Measurements from ENCODE around the gene DHFR2.
"Not testable (repeated sequence)": the region's sequence is repeated elsewhere in the genome, so short reads cannot be mapped to it uniquely, and the experiment has no call there.

DHFR2 gene

DNA sequence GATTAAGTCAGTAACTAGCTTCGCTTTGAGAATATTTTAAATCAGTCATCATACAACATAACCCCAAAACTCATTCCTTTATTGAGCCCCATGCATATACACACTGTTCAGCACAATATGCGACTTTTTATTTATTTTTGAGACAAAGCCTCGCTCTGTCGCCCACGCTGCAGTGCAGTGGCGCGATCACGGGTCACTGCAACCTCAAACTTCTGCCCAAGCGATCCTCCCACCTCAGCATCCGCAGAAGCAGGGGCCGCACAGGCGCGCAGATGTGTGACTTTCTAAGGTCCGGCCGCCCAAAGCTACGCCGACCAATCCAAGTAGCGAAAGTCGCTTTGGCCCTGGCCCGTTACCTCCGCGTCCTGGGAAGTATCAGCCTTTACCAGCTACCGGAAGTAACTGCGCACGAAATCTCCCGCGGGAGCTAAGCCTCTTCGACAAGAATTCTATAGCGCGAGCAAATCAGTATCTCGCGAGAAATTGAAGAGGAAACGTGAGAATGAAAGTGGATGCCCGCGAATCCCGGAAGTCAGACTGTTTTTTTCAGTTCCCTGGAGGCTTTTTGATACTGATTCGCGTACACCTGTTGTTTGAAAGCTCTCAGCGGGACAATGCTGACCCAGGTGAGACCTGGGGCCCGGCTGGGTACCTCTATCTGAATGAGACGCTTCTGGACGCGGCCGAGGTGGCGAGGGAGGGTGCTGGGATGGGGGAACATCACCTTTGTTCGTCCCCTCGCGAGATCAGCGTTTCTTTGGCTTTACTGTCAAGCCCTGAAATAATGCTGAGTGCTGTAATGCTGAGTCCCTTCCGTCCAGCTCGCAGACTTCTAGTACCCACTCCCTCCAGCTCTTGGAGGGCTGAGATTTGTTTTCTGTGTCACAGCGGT is at the start of gene DHFR2, which contains the start of gene NSUN3:
Gene DHFR2 (minus strand): TSS at position 404 of the 892 bp plus-strand sequence. CDS start 1,405 bp downstream, outside the sequence.
Gene NSUN3 (plus strand): TSS at position 549 of the 892 bp plus-strand sequence. CDS start 66 bp downstream, at position 615.
- peak; percentile 98 for DNase-seq (ENCODE audit: low read depth)

DNA sequence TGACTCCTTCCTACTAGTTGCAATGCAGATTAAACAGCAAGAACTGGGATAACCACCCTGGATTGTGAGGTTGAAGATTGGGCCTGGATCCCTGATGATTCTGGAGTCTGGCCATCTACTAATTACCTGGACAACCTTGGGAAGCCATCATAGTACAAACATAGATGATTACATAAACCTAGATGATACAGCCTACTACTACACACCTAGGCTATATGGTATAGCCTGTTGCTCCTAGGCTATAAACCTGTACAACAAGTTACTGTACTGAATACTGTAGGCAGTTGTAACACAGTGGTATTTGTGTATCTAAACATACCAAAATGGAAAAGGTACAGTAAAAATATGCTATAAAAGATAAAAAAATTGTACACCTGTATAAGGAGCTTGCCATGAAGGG is 48.1 kb upstream of the DHFR2 start:
- DNase-seq (ENCODE audit: low read depth) = no peak

DNA sequence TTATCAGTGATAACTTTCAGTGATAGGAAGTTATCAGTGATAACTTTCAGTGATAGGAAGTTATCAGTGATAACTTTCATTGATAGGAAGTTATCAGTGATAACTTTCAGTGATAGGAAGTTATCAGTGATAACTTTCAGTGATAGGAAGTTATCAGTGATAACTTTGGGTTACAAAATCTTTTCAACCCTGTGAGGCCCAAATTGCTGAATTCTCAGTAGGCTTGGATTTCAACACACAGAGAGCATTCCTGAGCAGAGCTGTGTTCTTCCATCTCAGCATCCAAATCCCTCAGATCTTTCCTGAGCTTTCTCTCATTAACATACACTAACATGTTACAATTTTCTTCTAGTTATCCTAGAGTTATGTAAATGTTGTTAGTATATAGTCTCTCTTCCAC is 47.5 kb upstream of the DHFR2 start:
- DNase-seq (ENCODE audit: low read depth) = not testable (repeated sequence)

DNA sequence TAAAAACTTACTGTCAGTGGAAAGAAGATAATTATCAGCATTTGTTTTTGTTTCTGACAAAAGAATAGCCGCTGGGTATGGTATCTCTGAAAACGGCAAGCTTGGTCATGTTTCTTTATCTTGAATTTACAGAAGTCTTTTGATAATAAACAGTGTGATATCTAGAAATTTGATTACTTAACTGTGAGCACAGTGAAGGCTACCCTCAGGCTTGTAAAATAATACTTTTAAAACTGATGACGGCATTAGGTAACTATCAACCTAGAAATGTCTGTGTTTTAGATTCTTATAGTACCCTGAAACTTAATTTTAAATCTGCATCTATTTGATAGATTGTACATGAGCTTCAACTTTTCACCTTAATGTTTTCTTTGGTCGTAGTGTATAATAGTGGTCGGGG is 43.6 kb upstream of the DHFR2 start:
- DNase-seq (ENCODE audit: low read depth) = no peak

GRCh38 chr3:94101860-94102259 is 39.1 kb upstream of the DHFR2 start:
- DNase-seq (ENCODE audit: low read depth) = peak; percentile 27

GRCh38 chr3:94099311-94099710 is 36.6 kb upstream of the DHFR2 start:
- DNase-seq (ENCODE audit: low read depth) = no peak

- DNase-seq (ENCODE audit: low read depth) = no peak
Observed at GRCh38 chr3:94098452-94098851, 35.7 kb upstream of the DHFR2 start.

DNA sequence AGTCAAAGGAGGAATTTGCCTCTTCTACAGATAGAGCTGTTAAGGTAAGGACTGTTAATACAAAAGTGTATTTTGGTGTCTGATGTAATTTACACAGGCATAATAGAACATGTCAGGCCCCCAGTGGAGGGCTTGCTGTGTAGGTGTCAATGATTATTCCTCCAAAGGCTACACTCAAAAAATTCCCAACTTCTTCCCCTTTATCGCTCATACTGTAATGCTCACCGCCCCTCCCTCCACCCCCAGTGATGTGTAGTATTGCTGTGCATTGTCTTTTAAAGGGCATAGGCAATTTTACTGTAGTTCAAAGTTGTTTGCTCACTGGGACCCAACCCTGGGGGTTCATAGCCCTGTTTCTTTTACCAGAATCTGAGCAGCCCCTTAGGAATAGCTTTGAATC is 32.4 kb upstream of the DHFR2 start:
- DNase-seq (ENCODE audit: low read depth) = no peak

- no peak for DNase-seq (ENCODE audit: low read depth)
Observed at GRCh38 chr3:94093151-94093550, 30.4 kb upstream of the DHFR2 start.

DNA sequence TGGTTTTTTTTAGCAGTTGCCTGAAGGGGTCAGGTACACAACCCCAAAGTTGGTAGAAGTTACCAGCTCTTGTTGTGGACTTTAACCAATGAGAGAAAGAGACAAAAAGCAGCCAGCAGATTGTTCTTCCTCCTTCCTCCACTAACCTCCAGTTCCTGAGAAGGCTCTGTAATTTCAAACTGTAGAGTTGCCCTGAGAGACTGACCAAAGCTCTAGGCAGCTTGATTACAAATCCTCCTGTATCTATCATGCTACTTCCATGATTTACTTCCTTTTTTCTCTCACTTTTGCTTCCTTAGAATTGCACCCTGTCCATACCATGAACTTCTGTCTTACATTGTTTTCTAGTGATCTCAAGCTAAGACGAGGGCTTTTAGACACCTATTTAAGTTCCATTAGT is 29.4 kb upstream of the DHFR2 start:
- DNase-seq (ENCODE audit: low read depth) = no peak

DNA sequence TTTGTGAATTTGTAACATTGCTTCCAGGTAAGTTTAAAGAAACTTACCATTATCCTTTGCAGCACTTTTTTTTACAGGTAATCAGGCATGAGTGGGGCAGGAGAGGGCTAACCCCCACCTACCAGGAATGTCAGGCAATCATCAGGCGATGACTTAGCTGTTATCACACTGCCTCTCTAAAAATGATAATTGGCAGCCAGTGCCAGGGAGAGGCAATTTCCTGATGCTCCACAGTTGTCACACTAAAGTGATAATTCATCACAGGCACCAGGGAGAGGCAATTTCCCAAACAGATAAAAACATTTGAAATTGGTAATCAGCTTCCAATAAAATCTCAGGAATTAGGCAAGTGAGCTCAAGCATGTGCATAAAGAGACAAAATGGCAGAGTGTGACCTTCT is 26.4 kb upstream of the DHFR2 start:
- DNase-seq (ENCODE audit: low read depth) = no peak

- no peak for DNase-seq (ENCODE audit: low read depth)
Observed at GRCh38 chr3:94083261-94083660, 20.5 kb upstream of the DHFR2 start.

GRCh38 chr3:94082391-94082937 is 19.7 kb upstream of the DHFR2 start:
- no peak for DNase-seq (ENCODE audit: low read depth)

- no peak for DNase-seq (ENCODE audit: low read depth)
Observed at GRCh38 chr3:94081884-94082283, 19.2 kb upstream of the DHFR2 start.

DNA sequence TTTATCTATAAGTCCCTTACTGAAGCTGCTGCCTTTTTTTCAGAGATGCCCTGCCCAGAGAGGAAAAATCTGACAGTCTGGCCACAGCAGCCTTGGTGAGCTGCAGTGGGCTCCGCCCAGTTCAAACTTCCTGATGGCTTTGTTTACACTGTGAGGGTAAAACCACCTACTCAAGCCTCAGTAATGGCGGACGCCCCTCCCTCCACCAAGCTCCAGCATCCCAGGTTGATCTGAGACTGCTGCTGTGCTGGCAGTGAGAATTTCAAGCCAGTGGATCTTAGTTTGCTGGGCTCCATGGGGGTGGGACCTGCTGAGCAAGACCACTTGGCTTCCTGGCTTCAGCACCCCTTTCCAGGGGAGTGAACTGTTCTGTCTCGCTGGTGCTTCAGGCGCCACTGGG is 17.8 kb upstream of the DHFR2 start:
- not testable (repeated sequence) for DNase-seq (ENCODE audit: low read depth)

GRCh38 chr3:94076055-94076454 is 13.3 kb upstream of the DHFR2 start:
- DNase-seq (ENCODE audit: low read depth) = peak; percentile 47

- DNase-seq (ENCODE audit: low read depth) = no peak
Observed at GRCh38 chr3:94071713-94072284, 9.1 kb upstream of the DHFR2 start.

DNA sequence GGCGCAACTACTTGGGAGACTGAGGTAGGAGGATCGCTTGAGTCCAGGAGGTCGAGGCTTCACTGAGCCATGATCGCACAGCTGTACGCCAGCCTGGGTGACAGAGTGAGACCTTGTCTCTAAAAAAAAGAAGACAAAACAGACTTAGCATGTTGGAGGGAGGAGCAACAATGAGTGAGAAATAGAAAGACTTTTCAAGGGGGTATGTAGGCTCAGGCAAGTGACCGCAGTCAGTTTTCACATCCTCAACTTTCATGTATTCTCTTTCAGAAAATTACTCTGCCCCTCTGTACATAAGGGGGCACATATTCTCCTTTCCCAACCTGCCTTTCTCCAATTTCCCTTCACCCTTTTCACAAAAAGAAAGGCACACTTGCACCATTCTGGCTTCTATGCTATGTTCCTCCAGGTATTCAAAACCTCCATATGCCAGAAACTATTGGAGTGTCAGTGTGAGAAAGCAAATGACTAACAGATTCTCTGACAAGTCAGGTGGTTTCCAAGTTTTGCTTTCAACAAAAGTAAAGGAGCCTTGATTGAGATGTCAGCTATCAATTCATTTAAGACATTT is 7.7 kb upstream of the DHFR2 start:
- DNase-seq (ENCODE audit: low read depth) = no peak

- peak; percentile 55 for DNase-seq (ENCODE audit: low read depth)
Observed at GRCh38 chr3:94069194-94069813, 6.6 kb upstream of the DHFR2 start.

- DNase-seq (ENCODE audit: low read depth) = no peak
Observed at GRCh38 chr3:94066506-94067500, 4.1 kb upstream of the DHFR2 start.

Measured in ELR (cell line).